Measurements from ENCODE around the gene POLH.

DNA sequence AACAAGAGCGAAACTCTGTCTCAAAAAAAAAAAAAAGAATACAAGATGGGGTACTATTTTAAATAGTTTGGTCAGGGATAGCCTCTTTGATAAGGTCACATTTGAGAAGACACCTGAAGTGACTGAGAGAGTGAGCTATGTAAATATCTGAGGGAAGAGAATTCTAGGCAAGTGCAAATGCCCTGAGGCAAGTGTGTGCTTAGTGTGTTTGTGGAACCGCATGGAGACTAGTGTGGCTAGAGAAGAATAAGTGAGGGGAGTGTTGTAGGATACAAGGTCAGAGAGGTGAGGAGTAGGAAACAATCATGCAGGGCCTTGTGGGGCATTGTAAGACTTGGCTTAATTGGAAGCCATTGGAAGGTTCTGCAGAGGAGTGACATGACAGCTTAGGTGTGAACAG, 72.3 kb downstream of the POLH start:
- TF ChIP-seq POLR2A (IDR thresholded peaks at IDR 0.05) (no peak), CTCF (IDR thresholded peaks at IDR 0.05) (no peak), POLR2AphosphoS5 (IDR thresholded peaks at IDR 0.05) (no peak)
